NCI-H82 (cell line): Measurements from ENCODE around the gene PTX4.

ENCODE experiments used
- DNase-seq: peaks from one replicate; lab custom pipeline; 2025; lab: John Stamatoyannopoulos, UW

The PTX4 gene

GRCh38 chr16:1499756-1500464, 11.2 kb upstream of the PTX4 start:
- no peak for DNase-seq

GRCh38 chr16:1498899-1499676, 10.3 kb upstream of the PTX4 start:
- no peak for DNase-seq

GRCh38 chr16:1497014-1497598, 8.4 kb upstream of the PTX4 start:
- DNase-seq, result no peak

GRCh38 chr16:1496464-1496863, 7.7 kb upstream of the PTX4 start:
- no peak for DNase-seq

GRCh38 chr16:1495889-1496262, 7.1 kb upstream of the PTX4 start:
- DNase-seq, result no peak

- no peak for DNase-seq
Measured at GRCh38 chr16:1495211-1495888, 6.6 kb upstream of the PTX4 start.

GRCh38 chr16:1494711-1495110, 6.0 kb upstream of the PTX4 start:
- DNase-seq, result peak; percentile 16

- peak; percentile 48 for DNase-seq
Measured at GRCh38 chr16:1494129-1494640, 5.4 kb upstream of the PTX4 start.

- DNase-seq, result peak; percentile 46
Measured at GRCh38 chr16:1493746-1494094, 5.0 kb upstream of the PTX4 start.

- DNase-seq, result peak; percentile 85
Measured at GRCh38 chr16:1492923-1493745, 4.4 kb upstream of the PTX4 start, which contains the start of gene TELO2. TSS of gene TELO2 (plus strand) at chr16:1493360. CDS start at chr16:1494282, 922 bp downstream.

- no peak for DNase-seq
Measured at GRCh38 chr16:1492082-1492922, 3.6 kb upstream of the PTX4 start.

- DNase-seq, result peak; percentile 21
Measured at GRCh38 chr16:1491327-1491726, 2.6 kb upstream of the PTX4 start.

GRCh38 chr16:1489077-1489476, 333 bp upstream of the PTX4 start:
- no peak for DNase-seq

GRCh38 chr16:1488054-1488601, 616 bp downstream of the PTX4 start:
- no peak for DNase-seq

GRCh38 chr16:1487395-1488053, 1.2 kb downstream of the PTX4 start:
- DNase-seq, result no peak

GRCh38 chr16:1486551-1487390, 2.0 kb downstream of the PTX4 start:
- no peak for DNase-seq

GRCh38 chr16:1485847-1486496, 2.8 kb downstream of the PTX4 start:
- DNase-seq, result no peak
